GM08714 (cell line): ENCODE measurements around the gene NABP2.
A peak's percentile ranks its signal among the peaks of the same experiment; 100 is the strongest.

Source experiments
- H3K4me3 ChIP-seq: fragments of 200-500 bp; sonication (Bioruptor generic); 2 replicates; pipeline ENCODE4 v1.5.1; 2014; ENCODE audit warnings: mild to moderate bottlenecking, low read length, inconsistent platforms
- ZNF274 ChIP-seq: IDR thresholded peaks from 2 replicates; pipeline ENCODE4 v1.6.1; 2012; ENCODE audit warnings: mild to moderate bottlenecking, low read depth, low read length

The NABP2 gene

DNA sequence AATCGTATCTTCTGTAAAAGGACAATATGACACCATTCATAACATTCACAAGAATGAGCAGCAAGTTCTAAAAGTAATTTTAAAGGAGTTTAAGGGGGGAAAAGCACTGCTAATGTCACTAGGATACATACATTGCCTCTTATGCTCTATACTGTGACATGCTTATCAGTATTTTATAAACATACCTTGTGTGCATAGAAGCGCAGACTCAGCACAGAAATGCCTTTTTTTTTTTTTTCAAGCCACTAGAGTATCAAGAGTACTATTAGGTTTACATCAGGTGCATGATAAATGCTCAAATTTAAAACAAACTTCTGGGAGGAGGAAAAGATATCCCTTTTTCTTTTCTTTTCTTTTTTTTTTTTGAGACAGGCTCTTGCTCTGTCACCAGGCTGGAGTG lies 21.3 kb upstream of the NABP2 start:
- TF ChIP-seq ZNF274, result no peak
- H3K4me3 ChIP-seq, result no peak overlapping the region

DNA sequence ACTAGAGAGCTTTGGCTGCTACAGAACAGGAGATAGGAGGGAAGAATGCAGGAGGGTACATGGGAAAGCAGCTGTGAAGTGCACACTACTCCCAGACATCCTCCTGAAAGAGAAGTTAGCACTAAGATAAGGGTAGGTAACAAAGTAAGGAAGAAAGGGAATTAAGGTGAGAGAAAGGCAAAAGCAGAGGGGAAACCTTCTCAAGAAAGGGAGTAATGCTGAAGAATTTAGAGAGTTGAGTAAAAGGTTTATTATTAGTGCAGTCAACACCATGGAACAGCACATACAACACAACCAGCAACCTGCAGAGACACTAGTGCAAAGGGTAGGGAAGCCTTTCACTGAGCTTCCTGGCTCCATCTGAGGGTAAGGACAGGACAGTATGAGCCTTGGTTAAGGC lies 19.9 kb upstream of the NABP2 start:
- no peak for TF ChIP-seq ZNF274
- no peak overlapping the region for H3K4me3 ChIP-seq

DNA sequence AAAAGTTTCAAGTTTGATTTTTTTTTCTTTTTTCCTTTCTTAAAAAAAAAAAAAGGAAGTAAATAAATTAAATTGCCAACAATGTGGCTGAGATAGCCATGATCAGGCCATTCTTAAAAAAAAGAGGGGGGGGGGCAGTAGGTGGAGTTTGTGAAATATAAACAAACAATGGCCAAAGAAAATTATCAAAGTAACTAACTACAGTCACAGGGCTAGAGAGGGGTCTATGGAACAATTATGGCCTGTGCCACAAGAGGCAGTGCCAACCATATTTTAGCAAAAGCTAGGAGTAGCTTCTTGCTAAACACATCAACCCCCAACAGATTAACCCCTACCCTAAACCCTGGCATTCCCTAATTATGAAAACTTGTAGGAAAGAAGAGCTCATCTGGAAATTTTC lies 18.7 kb upstream of the NABP2 start:
- no peak for TF ChIP-seq ZNF274
- H3K4me3 ChIP-seq, result no peak overlapping the region

DNA sequence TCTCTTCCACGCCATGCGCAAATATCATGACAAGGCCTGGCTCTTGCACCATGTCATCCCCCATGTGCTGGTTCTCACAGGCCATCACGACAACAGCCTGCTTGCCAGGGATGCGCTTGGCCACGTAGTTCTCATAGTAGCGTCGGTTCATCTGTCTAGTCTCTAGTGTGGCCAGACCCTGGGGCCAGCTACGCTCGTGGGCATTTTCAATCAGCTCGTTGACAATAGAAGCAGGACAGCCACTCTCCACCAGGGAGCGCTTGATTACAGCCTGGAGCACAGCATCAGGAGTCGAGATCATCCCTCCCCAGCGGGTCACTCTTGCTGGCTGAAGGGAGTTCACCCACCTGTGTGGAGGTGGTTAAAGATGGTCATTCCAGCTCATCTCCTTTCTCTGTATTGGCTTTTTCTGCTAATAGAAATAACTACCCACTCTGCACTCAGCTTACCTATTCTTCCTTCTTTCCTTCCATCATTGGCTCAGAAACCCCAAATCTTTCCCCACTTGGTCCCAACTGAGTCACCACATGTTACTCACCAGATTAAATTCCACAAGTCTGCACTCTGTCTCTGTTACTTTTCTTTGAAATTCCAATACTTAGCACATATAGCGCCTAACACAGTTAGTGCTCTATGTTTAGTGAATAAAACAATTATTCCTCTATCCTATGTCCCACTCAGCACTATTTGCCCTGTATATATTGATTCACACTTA lies 17.5 kb upstream of the NABP2 start:
- no peak for TF ChIP-seq ZNF274
- no peak overlapping the region for H3K4me3 ChIP-seq

DNA sequence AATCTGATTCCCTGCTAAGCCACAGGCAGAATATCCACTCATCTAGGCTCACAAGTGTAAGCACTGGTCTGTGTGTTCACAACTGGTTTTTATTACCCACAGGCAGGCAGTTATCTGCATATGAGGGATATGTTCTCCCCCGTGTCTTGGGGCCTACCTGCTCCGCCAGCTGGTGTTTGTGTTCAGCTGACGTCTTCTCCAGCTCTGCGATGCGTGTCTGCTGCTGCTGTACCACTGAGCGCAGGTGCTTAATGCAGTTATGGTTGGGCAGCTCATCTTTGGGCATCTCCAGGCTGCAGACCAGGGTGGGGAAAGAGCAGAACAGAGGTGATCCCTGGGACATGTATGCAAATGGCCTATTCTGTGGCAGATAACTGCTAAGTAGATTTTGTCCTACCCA lies 16.1 kb upstream of the NABP2 start:
- no peak for TF ChIP-seq ZNF274

DNA sequence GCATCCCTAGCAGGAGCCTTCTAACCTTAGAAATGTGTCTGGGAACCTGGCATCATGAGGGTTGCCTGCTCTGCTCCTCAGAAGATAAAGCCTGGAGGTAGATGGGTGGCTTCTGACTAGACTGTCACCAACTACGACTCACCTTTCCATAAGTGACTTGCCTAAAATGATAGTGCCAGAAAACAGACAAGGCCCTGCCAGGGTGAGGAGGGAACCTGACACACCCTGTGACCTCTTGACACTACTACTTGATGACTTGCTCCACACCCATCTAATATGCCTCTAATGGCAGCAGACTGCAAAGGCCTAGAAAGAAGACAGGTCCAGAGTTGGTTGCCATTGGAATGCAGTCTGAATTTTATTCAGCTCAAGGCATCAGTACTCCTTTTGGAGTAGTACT lies 11.8 kb upstream of the NABP2 start:
- TF ChIP-seq ZNF274, result no peak
- H3K4me3 ChIP-seq, result no peak overlapping the region

More for the DNA sequence above, 16.1 kb upstream of the NABP2 start:
- H3K4me3 ChIP-seq, result no peak overlapping the region

DNA sequence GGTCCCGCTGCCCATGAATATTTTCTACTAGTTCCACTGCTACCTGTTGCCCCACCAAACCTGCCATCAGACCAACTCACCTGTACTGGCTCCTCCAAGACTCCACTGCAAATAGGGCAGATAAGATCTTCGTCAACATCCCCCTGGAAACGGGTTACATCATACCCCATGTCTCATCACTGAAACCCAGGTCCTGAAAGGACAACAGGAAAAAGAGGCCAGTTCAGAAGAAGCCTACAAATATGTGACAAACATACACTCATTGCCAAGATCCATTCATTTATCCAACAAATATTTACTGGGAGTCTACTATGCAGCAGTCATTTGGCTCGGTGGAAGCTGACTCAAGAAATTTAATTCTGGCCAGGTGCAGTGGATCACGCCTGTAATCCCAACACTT lies 10.3 kb upstream of the NABP2 start:
- no peak for TF ChIP-seq ZNF274
- no peak overlapping the region for H3K4me3 ChIP-seq

DNA sequence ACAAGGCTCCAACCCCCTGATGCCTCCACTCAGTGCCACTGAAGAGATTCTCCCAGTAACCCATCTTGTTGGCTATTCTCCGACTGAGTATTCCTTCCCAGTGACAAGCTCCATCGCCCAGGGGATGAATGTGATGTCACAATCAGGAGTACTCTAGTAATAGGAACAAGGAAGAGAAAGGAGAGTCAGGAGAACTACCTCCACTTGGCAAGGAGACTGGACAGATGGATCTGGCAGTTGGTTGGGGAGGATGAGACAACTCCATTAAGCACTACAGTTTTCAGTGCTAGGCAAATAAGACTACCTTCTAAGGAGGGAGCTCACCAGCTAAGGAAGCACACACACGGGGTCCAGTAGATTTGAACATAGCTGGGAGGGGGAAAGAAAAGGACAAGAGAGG lies 7.7 kb upstream of the NABP2 start:
- H3K4me3 ChIP-seq, result no peak overlapping the region
- no peak for TF ChIP-seq ZNF274

DNA sequence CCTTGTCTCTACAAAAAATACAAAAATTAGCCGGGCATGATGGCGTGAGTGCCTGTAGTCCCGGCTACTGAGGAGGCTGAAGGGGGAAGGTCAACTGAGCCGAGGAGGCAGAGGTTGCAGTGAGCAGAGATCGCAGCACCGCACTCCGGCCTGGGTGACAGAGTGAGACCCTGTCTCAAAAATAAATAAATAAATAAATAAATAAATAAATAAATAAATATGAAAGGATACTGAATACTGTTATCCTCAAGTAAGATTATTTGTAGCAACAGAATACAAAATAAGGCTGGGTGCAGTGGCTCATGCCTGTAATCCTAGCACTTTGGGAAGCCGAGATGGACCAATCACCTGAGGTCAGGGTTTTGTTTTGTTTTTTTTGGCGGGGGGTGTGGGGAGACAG lies 4.3 kb upstream of the NABP2 start:
- TF ChIP-seq ZNF274, result no peak
- H3K4me3 ChIP-seq, result no peak overlapping the region; the same call in 1 of the 2 replicates

DNA sequence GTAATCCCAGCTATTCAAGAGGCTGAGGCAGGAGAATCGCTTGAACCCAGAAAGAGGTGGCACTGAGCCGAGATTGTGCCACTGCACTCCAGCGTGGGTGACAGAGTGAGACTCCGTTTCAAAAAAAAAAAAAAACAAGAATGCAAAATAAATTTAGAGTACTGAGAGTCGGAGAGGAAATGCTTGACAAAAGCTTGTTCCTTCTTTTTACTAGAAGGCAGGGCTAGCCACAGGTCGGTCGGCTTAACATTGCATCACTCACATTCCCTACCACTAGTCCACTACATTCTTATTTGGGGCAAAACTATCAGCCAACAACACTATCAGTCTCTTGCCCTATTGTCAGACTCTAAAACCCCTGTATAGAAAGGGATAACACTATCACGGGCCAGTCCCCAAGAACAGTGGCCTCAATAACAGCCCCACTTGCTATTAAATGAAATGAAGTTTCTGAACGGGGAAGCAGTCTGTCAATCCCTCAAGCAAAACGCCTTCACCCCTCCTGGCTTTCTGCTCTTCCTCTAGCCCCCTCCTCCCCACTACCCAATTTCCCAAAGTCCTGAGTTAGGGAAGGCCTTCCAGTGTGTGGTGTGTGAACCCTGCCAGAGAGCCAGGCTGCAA lies 3.4 kb upstream of the NABP2 start:
- no peak for TF ChIP-seq ZNF274
- peak overlapping the region; percentile 73 for H3K4me3 ChIP-seq

DNA sequence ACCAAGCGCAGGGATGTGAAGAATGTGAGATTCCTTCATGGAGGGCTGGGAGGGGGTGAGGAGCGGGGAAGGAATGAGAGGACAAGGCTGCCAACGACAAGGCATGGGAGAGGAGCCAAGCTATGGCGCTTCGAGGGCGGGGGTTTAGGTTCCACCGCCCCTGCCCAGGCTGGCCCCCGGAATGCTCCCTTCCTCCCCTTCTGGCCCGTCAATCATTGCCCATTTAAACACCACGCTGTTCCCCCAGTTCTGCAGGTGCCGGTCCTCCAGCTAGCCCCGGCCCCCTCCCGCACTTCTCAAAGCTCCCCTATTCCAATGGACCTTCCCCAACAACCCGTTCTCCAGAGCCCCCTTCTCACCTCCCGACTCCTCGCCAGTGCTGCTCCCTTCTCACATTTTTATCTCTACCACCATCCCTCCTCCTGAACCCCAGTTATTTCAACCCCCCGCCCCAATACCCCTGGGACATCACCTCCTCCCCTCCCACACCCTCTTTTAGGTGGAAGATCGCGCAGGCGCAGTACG lies 2.8 kb upstream of the NABP2 start:
- TF ChIP-seq ZNF274, result no peak
- H3K4me3 ChIP-seq, result peak overlapping the region; percentile 73

DNA sequence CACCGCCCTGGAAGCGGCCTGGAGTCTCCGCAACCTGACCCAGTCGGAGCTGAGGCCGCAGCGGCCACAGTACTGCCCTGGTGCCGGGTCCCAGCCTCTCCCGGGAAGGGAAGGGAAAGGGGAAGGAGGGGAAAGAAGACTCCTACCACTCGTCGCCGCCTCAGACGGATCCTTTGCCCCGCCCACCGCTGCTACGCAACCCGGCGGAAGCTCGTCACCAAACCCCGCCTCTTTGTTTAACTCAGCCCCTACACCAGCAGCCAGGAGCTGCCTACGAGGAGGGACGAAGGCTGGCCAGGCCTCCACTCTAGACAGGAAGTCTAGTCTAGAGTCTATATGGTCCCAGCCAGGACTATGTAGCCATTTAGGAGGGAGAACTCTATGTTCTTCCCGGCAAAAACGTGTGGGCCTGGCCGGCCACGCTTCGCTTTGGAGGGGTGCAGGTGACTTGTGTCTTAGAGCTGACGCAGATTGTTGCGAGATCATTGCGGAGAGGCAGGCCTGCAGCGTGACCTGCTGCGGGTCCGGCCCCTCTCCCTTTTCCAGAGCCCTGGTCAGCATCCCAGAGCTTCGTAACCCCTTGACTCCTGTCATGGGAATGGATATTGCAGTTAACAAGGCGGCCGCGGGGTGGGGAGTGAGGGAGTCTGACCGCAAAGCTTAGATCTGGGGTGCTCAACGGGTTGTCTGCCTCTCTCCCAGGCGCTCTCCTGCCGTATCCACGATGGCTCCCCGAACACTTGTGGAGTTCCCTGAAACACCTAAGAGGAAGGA lies 2.2 kb upstream of the NABP2 start, which contains the start of gene RNF41:
Gene RNF41, minus strand, starts transcription at position 166 of the 774 bp plus-strand sequence. CDS start 7,875 bp downstream, outside the sequence.
- H3K4me3 ChIP-seq, result peak within 1 kb of the TSS; percentile 73
- TF ChIP-seq ZNF274, result no peak

DNA sequence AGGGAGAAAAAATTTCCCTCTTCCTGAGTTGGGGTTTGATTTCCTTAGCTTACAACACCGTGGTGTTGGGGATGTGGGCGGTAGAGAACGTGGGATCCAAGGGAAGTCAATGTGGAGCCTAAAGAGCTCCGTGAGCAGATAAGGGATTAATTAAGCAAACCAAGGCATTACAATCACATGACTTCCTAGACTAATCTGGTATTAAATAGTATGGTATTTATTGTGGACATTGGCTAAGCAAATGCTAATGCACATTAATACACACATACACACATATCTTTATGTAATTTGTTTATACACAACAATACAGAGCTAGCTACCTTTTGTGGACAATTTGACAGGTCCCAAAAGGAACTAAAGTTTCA lies 1.6 kb upstream of the NABP2 start:
- peak overlapping the region; percentile 73; the same call in 1 of the 2 replicates for H3K4me3 ChIP-seq
- no peak for TF ChIP-seq ZNF274

DNA sequence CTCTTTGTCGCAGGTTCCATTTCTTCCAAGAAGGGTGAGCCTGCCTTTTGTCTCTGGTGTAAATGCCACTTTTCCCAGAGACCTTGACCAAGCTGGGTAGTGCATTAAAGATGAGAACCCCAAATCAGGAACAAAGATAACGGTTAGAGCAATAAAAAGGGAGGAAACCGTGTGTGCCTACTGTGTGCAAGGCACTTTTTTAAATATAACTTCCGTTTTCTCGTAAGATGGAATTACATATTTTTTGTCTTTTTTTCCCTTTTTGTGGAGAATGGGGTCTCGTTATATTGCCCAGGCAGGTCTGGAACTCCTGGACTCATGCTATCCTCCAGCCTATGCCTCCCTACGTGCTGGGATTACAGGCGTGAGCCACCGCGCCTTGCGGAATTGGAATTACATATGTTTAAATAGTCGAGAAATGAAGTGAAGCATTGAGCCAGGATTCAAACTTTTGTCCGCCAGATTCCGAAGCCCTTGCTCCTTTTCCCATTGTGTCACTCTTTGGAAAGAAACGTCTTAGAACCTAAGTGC lies 506 bp upstream of the NABP2 start:
- peak overlapping the region; percentile 60; the same call in 1 of the 2 replicates for H3K4me3 ChIP-seq
- TF ChIP-seq ZNF274, result no peak

DNA sequence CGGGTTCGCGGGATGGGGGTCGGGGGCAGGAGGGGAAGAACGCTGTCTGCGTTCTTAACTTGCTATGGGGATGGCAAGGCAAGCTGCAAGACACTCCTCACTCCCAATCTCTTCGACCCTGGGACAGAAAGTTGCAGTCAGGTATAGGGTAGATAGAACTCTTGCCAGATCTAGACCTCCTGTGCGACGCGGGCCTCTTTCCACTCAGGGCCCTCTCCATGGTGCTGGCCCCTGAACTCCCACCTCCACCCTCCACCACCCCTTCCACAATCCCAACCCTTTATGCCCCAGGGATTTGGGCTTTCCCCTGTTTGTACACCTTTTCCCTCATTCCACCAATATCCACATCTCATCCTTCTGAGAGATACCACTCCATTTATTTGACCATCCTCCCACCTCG lies 812 bp downstream of the NABP2 start:
- peak overlapping the region; percentile 90 for H3K4me3 ChIP-seq
- no peak for TF ChIP-seq ZNF274
